Cortex of kidney (tissue), 1 donor: ENCODE measurements around the gene EML6.

ENCODE experiments used
- DNase-seq: peaks from one replicate; lab custom pipeline; 2025; lab: John Stamatoyannopoulos, UW

Gene EML6

DNA sequence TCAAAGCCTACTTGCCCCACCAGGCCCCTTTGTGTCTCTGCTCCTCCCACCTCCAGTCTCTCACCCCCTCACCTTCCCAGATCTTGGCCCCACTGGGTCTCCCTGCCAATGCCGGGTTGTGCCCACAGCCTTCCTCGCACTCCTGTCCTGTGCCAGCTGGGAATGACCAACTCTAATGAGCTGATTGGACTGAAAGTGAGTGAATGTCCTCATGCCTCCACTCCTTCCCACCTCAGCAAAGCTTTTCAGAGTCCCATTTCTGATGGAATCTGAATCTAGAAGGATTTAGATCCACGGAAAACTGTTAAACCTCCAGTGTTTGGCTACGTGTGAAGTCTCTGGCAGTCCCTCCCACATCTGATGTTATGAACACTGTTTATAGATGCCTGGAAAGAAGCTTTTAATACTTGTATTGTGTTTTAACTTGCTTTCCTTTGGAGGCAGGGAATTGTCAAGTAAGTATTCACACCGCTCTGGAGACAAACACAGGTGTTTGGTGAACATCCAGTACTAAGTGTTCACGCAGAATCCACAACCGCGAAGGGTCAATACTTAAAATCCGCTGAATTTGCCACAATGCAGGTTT lies 222.9 kb downstream of the EML6 start:
- DNase-seq, result no peak

DNA sequence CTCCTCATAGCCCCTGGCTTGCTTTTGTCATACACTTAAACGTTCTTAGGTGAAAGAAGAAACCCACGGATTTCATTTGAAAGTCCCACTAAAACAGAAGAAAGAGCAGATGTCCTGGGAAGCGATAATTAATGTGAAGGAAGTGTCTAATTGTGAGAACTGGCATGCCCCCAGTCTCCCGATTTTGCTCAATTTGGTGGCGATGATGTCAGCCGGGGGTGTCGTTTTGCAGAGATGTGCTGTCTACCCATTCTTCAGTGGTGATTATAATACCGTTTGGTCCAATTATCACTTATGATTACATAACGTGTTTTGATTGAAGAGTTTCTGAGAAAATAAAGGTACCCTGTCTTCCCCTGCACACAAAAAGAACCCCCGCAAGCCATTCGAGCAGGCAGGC lies 223.7 kb downstream of the EML6 start:
- no peak for DNase-seq

DNA sequence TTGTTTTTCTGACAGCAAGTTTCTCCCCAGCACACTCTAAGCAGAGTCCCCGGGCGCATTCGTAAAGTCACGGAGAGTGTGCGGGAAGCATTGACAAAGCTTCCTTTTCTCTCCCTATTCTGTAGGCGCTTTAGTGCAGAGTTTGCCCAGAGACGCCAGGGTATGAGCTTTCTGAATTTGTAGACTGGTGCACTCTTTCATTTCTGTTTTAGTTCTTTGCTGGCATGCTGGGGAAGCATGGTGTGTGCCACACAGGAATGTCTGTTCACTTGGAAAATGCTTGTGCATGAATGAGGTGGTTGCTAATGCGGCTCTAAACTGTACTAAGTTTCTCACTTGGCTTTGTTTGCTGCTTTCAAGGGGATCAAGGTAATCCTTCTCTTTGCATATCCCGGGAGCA lies 224.2 kb downstream of the EML6 start:
- no peak for DNase-seq

DNA sequence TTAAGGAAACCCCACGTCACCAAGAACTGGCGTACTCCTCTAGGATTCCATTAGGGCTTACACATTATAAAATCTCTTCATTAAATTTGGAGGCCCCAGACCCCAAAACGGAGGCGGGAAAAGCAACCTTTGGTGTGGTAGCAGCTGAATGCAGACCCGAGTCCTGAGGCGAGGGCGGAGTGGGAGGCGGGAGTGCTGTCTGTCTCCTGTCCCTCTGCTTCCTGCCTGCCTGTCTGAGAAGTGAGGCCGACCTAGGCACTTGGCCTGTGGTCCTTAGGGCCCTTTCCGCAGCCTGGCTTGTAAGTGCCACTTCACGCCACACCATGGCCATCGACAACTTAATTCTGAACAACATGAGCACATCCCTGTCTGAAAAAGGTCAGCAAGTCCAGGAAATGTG lies 224.7 kb downstream of the EML6 start:
- no peak for DNase-seq

DNA sequence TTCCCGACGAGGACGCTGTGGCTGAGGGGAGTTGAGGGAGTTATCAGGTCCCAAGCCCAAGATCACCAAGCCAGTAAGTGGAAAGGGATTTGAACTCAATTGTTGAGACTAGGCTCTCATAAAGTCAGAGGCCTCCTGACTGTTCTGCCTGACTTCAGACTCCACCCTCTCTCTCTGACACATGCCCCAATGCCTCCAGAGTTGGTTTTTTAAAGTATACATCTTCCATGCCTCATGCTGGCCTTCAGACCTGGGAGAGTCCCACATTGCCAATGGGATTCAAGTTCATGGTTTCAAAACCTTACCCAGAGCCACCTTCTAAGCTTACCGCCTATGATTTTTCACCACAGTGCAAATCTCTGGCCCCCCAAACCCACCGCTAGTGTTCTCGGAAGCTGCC lies 226.0 kb downstream of the EML6 start:
- no peak for DNase-seq

DNA sequence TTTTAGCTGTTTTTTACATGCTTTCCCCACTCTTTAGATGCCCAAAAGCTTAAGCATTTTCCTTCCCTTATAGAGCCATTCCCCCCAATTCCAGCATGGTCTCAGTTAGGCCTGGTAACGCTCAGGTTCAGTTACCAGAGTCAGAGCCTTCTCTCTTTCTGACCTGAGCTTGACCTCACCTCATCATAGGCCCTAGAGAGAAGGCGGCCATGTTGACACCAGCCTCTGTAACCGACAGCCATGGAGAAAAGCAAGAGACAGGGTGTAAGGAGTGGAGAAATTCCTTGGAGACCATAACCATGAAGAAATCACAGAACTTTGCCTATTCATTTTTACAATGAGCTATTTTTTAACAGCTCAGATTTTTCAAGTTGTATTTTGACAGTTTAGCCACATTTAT lies 227.3 kb downstream of the EML6 start:
- no peak for DNase-seq

DNA sequence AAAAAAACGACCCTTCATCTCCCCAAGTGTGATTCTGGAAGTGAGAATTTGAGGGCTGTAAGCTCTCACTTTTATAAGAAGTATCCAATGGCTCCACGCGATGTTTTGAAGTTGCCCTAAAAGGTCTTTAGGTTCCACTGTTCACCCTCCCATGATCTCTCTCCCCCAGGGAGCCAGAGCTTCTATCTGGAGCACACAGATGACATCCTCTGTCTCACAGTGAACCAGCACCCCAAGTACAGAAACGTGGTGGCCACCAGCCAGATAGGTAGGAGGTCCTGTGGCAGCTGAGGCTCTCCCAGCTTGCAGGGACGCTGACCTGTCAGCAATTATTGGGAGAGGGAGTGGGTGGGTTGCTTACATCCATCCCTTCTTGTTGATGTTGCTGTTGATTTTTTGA lies 229.0 kb downstream of the EML6 start:
- no peak for DNase-seq

DNA sequence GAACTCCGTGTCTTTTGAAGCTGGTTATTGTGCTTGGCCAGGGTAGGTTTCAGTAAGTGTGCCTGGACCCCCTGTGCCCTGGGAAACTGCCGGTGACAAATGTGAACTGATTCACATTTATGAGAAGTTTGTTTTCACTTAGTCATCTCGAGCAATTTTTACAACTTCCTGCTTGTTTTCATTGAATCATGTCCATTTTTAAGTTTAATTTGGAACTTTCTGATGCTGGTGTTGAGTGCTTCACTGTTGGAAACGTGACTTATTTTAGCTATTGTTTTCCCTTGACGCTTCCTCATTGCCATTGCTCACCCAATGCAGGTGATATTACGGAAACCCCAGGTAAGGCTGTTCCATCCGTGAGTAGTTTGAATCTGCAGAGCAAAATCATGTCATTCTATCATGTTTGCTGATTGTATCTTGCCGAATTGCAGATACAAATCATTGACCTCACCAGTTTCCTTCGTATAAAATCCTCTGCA lies 229.6 kb downstream of the EML6 start:
- no peak for DNase-seq

DNA sequence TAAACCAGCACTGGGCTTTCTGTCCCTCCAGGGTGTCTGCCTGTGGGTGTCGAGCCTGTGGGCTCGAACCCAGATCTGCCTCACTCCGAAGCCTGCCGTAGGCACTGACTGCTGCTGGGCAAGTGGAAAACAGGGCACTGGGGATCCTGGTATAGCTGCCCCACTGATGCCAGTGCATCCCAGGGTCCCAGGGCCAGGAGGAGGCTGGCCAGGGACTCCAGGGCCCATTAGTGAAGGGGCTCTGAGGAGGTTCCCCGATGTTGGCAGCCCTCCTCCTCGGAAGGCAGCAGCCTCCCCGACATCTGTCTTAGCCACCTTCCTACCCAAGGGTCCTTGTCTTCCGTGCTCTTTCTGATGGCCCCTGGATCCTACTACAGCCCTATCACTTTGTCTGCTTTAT lies 230.7 kb downstream of the EML6 start:
- no peak for DNase-seq

DNA sequence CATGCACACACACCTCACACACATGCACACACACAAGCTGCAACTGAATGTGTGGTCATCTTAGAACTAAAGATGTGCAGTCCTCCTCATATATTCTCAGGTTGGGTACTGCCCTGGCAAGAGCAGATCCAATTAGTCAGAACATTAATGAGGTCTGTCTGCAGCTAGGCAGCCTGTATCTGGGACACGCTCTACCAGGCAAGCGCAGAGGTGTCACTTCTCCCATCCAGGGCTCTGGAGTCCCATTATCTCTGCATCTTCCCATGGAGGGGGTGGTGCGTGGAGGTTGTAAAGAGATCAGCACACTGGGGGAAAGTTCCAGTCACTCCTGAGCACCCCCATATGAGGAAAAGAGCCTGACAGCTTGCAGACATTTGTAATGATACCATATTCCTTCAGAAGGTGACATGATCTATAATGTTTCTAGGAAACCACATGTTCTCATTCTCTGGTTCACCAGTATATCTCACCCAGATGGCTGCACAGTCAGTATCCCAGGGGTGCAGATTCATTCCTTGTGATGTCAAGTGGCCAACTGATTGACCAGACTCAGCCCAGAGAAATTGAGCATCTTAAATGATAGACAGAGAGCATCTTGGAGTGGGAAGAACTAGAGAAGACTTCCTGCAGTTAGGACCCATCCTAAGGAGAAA lies 231.4 kb downstream of the EML6 start:
- DNase-seq, result no peak

DNA sequence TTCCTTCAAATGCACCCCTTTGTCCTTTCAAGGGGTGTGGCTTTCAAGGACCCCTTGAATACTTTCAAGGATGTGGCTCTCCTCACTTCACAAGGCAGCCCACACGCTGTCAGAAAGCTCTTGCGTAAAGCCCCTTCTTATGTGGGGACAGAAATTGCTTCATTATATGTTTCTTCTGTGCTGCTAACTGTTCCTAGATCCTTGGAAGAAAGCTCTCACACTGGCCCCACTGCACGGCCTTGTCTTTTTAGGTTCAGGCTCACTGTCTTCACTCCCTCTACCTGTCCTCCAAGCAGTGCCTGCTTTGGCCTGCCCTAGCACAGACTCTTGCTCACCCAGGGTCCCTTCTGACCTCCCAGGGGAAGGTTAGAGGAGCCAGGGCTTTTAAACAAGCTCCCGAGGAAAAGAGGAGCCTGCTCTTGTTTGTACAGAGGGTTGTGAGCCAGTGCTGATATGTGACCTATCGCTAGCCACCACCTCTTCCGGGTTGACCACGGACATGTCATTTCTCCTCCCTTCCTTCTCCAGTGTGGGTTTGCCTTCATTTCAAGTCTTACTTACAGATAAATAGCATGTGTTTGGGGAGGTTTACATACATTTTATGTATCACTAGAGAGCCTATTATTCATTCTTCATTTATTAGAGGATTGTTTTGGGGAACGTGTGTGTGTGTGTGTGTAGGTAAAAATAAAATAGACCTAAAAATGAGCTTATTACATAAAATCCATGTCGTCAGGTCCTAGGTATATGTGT lies 232.1 kb downstream of the EML6 start:
- no peak for DNase-seq

DNA sequence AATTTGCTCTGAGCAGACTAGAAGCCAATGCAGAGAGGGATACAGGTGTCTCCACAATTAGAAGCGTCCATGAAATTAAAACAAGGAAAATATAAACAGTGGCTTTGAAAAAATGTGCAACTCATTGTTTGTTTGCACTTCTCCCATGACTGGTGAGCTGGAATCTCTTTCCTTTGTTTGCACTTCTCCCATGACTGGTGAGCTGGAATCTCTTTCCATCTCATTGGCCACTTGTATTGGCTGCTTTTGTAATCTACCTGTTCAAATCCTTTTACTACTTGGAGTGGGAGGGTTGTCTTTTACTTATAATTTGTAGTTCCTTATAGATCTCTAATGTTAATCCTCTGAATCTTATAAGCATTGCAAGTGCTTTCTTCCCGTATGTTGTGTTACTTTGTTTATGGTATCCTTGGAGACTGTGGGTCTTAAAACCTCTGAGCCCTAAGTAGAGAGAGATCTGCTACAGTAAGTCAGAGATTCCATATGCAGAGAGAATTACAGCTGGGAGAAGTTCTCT lies 232.7 kb downstream of the EML6 start:
- no peak for DNase-seq

DNA sequence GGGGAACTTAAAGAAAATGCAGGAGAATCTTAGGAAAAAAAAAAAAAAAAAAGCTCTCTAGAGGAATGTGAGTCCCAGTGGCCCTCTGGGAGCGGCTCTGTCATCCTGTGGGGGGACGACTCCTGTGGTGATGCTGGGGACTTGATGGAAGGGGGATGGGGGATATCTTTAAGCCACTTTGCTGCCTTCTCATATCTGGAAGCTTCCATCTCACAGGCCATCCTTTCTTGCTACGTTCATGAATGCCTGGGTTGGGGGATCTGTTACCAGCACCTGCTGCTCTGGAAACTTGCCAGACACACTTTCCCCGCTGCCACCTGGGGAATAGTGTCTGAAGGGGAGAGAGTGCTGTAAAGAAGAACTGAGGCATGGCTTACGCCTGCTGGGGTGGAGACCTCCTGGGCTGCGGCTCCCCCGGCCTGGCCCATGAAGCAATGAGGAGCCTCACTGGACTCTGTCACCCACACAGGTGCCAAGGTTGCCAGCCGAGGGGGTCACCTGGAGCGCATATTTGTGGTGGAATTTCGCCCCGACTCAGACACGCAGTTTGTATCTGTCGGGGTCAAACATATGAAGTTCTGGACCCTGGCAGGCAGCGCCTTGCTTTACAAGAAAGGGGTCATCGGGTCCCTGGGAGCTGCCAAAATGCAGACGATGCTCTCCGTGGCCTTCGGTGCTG lies 234.0 kb downstream of the EML6 start:
- DNase-seq, result no peak

DNA sequence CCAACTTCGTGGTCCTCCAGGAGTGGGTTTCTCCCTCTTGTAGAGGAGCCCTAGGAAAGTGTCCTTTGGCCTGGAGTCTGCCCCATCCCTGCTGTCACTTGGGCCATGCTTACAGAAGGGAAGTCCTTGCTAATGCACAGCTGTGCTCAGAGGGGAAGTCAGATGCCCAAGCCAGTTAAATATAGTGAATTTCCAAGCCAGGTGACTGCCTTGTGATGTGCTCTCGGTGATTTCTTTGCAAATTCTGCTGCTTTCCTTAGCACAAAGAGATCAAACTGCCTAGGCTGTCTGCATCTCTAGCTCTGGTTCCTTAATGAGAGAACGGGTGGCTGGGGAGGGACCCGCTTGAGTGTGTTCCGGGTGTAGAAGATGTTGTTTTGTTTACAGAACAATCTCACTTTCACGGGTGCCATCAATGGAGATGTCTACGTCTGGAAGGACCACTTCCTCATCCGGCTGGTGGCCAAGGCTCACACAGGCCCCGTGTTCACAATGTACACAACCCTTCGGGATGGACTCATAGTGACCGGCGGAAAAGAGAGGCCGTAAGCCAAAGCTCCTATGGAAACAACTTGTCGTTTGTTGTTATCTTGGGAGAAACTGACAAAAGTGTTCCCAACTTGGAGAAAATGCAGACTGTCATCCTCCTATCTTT lies 235.4 kb downstream of the EML6 start:
- DNase-seq, result no peak

DNA sequence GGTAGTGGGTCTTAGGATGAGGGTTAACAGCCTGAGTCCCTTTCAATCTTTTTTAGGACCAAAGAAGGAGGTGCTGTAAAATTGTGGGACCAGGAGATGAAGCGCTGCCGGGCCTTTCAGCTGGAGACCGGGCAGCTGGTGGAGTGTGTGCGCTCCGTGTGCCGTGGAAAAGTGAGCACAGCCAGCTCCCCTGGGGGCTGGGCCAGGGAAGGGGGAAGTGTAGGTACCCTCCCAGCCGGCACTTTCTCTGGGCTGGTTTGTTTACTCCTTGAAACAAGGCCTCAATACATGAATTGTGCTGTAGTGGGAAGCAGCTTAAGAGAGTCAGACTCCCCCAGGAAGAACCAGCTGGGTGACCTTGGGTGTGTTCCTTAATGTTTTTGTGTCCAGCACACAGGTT lies 236.7 kb downstream of the EML6 start:
- no peak for DNase-seq

DNA sequence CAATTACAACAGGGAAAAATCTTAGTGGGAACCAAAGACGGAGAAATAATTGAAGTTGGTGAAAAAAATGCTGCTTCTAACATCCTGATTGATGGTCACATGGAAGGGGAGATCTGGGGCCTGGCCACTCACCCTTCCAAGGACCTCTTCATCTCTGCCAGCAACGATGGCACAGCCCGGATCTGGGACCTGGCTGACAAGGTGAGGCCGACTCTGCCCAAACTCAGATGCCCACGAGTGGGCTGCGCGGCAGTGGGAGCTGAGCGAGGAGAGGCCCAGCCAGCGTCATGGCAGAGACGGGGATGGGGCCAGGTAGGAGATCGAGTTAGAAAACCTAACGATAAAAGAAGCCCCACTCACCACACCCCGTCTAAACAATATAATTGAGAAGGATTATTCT lies 239.0 kb downstream of the EML6 start:
- DNase-seq, result no peak

DNA sequence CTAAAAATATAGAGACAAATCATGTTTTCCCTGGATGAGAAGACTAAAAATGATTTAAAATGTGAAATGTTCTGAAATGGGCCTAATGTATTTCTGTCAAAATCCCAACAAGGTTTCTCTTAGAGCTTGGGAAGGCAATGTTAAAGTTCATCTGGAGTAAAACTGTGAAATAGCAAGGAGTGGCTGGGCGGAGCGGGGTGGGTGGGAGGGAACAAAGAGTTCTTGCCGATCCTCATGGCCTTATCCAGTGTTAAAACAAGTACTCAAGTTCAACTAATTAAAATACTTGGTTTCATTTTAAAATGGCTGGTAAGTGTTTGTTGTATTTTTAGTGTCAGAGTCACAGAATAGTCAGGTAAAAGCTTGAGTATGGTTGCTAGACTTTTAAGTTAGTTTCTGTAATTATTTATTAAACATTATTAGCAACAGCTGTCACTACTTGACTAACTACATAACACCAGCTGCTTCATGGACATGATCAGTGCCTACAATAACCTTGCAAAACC lies 239.5 kb downstream of the EML6 start:
- DNase-seq, result no peak

DNA sequence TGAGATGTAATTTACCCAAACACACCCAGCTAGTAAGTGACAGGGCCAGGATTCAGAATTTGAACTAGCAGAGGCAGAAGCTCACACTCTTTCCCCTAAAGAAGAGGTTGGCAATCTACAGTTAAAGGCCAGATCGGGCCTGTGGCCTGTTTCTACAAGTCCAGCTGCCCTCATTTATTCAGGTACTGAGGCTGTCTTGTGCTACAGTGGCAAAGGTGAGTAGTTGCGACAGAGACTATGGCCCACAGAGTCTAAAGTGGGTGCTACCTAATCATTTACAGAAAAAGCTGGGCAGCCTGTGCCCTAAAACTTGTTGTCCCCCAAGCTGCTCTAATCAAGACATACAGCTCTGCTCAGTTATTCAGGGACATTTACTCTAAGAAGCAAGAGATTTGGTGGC lies 240.0 kb downstream of the EML6 start:
- no peak for DNase-seq

DNA sequence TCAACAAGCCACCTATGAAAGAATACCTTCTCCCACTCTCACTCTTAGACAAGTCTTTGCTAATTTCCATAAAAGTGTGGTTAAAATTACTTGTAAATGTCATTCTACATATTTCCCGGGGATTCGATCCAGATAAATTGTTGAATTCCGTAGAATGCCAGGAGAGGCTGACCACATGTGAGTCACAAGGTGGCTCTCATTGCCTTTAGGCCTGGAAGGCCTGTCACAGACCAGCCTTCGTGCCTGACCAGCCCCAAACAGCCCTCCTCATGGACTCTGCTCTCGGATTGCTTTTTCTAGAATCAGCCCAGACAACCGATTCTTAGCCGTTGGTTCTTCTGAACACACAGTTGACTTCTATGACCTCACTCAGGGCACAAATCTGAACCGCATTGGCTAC lies 240.8 kb downstream of the EML6 start:
- no peak for DNase-seq

DNA sequence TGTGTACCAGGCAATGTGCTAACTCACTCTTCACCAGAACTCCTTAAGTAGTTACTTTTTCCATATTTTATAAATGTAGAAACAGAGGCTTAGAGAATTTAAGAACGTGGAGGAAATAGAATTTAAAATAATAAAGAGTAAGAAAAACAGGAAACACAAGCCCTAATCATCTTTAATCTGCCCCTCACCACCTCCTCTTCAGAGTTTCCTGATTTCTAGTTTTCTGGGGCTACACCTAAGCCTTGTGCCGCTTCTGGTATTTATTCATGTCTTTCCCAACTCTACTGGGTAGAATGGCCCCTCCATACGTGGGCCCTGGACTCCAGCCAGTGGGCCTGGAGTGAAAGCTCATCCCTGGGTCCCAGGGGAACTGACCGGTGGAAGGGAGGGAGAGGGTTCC lies 241.4 kb downstream of the EML6 start:
- no peak for DNase-seq

DNA sequence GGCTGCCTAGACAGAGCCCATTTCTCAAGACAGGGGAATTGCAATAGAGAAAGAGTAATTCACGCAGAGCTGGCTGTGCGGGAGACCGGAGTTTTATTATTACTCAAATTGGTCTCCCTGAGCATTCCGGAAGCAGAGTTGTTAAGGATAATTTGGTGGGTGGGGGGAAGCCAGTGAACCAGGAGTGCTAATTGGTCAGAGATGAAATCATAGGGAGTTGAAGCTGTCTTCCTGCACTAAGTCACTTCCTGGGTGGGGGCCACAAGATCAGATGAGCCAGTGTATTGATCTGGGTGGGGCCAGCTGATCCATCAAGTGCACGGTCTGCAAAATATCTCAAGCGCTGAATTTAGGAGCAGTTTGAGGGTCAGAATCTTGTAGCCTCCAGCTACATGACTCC lies 242.0 kb downstream of the EML6 start:
- DNase-seq, result no peak
